Ovary (tissue), 3 donors: ENCODE measurements around the gene SLC15A1.

Source experiments
- CTCF ChIP-seq, 3 donors: fragments of 450-650 bp in 2 of 3; fragments of 200-600 bp in 1 of 3; IDR thresholded peaks; one replicate each; pipeline versions ENCODE4 v1.5.1 to v1.8.0; 2016 to 2022; ENCODE audit warnings: antibody characterized with exemption in 3 of 3, mild to moderate bottlenecking in 1 of 3
- EP300 ChIP-seq: sonication (generic); formaldehyde crosslinking; IDR thresholded peaks from one replicate; pipeline ENCODE4 v1.6.1; 2017; ENCODE audit warnings: antibody characterized with exemption
- donor health status: DM: no; HTN: no; CAD: no.

- no peak for TF ChIP-seq CTCF (IDR thresholded peaks at IDR 0.05)
- no peak for TF ChIP-seq EP300
These were observed 75.1 kb downstream of the SLC15A1 start for GRCh38 chr13:98677398-98677797.
